ENCODE measurements around the gene XCL2. TPM values are rescaled to one million over a fixed set of nuclear protein-coding genes. Genes with fewer than 3 reads are reported as not detected.
"Not testable (repeated sequence)": the region's sequence is repeated elsewhere in the genome, so short reads cannot be mapped to it uniquely, and the experiment has no call there.

The XCL2 gene, protein sequence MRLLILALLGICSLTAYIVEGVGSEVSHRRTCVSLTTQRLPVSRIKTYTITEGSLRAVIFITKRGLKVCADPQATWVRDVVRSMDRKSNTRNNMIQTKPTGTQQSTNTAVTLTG
- total RNA-seq, result not detected in 2 replicates
- not detected for polyA plus RNA-seq (2012)

DNA sequence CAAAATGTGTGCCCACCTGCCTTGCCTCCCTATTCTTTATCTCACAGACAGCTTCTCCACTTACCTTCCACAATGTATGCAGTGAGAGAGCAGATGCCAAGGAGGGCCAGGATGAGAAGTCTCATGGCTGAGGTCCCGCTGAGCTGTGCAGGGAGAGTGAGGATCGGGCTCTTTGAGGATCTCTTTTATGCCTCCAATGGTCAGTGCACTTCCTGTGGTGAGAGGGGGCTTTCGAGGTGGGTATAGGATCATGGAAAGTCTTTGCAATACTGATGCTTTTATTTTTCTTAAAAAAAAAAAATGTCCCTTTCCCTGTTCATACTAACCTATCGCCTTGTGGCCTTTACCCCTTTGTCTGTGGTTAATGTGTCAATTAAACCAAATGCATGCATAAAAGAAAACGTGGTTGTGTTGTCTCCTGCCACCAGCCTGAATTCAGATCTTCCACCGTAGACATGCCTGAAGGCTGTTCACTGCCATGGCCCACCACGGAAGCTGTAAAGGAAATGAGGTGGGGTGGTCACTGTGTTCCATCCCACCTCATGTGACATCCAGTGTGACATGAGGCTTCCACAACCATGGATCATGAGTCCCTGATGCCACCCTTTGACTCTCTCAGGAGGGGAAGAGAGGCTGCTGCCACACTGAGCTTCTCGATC lies at the start of gene XCL2:
Gene XCL2, minus strand, starts transcription at position 158 of the 659 bp plus-strand sequence. Its CDS starts 33 bp downstream, at position 125.
- not testable (repeated sequence) for DNase-seq (ENCODE audit: low read depth)

DNA sequence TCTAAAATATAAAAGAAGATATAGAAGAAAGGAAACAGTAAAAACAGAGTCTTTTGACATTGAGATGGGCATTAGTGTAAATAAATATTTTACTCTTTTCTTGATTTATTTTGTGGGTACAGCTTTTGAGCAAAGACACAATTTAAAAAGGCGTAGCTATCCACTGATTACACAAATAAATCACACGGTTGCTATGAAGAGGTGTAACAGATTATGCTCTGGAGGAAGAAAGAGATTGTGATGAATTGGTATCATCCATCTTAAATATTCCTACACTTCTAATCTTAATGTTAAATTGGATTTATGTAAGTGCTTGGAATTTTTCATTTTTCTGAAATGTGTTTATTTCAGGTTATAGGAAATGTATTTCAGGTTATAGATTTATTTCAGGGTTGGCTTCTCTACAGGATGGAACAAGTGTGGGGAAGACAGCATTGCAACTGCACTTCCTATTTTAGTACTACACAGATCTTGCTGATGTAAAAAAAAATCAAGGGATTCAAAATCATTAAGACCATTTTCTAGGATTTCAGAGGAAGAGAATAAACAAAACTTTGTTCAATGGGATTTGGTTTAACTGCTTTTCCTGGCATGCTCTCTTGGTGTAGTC lies 47.9 kb upstream of the XCL2 start:
- no peak for DNase-seq (ENCODE audit: low read depth)

DNA sequence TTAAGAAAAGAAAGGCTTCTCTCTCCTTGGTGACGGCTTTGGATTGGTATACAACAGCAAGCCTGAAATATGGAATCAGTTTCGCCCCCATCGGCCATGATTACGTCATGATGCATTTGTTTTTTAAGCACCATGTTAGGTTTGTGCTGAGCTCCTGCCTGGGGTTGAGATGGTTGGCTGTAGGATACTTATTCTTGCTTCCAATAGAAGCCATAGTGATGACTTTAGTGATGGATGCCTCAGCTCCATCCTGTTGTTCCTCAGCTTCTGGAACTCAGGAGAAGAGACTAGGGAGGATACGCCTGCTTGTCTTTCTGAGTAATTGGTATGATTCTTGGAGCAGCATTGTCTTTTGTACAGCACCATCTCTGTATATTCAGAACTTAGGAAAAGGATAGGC lies 47.3 kb upstream of the XCL2 start:
- no peak for DNase-seq (ENCODE audit: low read depth)

DNA sequence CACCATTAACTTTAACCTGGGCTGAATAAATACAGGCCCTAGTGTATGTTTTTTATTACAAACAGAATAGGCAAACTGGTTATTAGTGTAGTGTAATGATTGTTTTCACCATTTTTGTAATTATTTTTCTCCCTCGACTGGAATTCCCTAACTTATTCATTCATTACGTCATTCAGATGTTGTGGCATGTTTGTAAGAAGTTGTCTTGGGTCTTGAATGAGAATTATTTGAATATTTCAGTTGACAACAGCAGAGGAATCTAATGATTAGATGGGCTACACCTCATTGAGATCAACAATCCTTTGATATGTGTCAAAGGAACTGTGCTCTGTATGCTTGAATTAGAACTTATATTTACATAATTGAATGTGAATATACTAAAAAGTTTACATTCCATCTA lies 45.4 kb upstream of the XCL2 start:
- DNase-seq (ENCODE audit: low read depth), result no peak

DNA sequence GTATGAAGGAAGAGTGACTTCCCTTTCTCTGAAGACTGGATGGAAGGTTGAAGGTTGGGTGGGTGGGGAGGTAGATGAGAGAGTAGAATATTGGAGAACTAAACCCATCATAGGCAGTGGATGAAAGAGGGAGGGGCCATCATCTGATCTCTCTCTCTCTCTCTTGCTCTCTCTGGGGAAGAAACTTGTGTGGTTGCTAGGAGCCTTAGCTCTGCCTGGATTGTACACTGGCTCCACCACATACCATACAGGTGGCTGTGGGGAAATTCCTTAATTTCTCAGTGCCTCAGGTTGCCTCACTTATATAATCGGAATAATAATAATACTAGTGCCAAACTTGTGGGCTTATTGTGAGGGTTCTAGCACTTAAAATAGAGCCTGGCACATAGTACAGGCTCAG lies 42.1 kb upstream of the XCL2 start:
- DNase-seq (ENCODE audit: low read depth), result no peak

DNA sequence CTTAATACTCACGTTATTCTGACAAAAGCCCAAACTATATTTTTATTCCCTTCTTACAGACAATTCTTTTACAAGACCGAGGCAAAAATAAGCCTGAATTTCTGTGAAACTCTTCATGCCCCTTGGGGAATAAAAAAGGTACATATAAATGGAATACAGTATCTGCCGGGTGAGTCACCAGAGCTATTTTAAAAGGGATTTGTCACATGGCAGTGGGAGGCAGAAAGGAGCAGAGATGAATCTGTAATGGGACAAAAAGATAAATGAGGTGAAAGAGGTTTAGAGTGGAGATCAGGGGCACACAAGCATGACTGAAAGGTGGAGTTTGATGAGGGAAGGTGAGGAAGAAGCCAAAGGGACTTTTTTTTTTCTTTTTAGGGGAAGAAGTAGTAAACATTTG lies 41.4 kb upstream of the XCL2 start:
- DNase-seq (ENCODE audit: low read depth), result peak; percentile 66

DNA sequence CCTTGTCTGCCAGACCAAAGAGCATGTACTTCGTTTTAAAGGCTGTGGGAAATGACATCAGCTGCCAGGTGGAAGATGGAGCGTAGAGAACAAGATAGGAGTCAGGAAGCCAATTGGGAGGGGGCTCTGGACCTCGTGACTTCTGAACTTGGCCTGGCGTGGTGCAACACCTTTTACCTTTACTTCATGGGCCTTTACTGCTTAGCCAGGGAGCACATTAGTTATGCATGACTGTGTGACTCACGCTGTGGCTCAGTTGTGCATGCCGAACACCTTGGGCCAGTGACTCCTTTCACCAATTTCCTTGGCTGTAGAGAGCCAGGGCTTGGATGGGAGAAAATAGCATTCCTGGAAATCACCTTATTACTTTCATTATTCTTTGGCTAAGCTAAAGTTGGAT lies 39.8 kb upstream of the XCL2 start:
- DNase-seq (ENCODE audit: low read depth), result no peak

DNA sequence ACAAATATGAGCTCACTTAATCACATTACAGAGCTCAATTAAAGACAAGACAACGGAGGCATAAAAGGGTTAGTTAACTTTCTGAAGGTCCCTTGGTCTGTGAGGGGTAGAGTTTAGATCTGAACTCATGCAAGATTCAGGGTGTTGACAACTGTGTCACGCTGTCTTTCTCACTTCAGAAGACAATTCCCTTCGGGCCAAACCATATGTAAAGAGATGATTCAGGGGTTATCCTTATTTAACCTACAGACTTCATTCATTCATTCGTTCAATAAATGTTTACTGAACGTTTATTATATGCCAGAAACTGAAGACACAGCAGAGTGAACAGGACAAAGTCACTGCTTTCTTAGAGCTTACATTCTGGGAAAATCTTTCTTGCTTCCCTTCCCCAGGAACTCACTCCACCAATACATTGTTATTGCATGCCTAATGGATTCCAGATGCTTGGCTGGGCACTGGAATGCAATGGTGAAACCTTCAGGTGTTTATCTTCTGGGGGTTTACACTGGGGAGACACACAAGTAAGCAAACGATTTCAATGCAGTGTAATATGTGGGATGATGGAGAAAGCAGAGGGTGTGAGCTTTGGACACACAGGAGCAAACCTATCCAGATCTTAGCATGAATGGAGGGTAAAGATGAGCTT lies 39.0 kb upstream of the XCL2 start:
- no peak for DNase-seq (ENCODE audit: low read depth)

DNA sequence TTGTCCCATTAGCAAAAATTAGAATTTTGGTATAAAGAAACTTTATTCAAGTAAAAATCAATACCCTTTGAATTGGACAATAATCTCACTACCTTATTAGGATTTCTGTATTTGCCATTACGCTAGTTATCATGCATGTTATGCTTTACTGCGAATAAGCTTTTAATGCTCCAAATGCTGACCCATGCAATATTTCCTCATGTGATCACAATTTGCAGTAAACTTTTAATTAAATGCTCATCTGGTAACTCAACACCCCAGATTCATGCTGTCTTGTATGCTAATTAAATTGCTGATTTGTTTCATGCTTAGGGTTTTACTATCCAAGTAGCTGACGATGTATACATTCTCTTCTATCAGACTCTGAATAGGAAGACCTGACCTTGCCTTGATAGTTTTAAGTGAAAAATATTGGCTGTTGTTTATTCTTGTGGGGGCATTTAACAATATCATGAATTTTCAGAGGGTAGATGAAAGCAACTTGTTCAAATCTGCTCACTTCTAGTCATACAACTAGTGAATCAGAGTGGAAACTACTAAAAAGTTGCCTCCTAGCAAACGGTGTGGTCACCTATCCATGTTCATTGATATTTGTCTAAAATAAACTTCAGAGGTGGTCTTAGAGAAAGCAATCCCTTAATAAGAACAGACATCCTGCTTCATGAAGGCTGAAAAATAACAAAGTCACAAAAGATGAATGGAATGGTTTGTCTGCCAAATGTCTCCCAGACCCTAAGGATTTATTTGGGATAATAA lies 38.2 kb upstream of the XCL2 start:
- DNase-seq (ENCODE audit: low read depth), result no peak

DNA sequence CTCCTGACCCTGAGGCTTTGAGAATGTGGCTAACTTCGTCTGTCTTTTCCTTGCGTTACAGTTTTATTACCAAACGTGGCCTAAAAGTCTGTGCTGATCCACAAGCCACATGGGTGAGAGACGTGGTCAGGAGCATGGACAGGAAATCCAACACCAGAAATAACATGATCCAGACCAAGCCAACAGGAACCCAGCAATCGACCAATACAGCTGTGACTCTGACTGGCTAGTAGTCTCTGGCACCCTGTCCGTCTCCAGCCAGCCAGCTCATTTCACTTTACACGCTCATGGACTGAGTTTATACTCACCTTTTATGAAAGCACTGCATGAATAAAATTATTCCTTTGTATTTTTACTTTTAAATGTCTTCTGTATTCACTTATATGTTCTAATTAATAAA lies 37.2 kb upstream of the XCL2 start:
- DNase-seq (ENCODE audit: low read depth), result not testable (repeated sequence)

DNA sequence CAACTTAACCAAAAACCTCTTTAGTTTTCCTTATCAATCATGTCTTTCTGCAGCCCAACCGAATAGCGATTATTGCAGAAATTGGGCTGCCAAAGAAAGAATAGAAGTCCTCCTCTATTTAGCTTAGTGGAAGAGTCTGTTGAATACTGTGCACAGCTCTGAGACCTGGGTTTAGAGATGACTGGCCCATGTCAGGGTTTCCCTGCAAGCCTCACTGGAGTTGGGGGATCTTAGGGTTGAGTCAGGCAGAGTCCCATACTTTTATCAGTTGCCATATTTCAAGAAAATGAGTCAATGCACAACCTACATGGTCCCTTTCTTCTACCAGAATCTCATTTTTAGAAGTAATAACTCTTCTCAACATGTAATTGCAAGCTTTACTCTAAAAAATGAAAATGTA lies 36.5 kb upstream of the XCL2 start:
- DNase-seq (ENCODE audit: low read depth), result not testable (repeated sequence)

DNA sequence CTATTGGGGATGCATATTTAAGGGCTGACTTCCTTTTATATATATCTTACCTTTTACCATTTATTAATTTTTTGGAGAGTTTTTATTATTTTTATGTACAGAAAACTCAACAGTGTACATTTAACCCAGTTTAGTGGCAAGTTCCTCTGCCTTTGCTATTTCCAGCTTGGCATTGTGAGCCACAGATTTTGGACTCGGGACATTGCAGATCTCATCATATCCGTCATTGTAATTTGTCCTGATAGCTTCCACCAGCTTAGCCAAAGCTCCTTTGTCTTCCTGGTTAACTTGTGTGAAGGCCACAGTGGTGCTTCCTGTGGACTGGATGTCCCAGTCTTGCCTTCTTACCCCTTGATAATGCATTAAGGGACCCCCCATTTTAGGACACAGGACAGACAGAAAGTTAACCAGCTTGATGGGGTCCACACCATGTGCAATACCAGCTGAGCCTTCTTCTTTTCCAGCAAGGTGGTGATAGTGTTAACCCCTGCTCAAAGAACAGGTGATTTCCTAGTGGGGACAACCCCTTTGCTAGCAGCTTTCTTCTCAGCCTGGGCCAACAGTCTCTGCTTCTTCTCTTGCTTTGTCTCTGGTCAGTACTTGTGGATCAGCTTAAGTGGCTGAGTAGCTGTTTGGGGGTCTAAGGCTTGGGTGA lies 34.9 kb upstream of the XCL2 start:
- not testable (repeated sequence) for DNase-seq (ENCODE audit: low read depth)

DNA sequence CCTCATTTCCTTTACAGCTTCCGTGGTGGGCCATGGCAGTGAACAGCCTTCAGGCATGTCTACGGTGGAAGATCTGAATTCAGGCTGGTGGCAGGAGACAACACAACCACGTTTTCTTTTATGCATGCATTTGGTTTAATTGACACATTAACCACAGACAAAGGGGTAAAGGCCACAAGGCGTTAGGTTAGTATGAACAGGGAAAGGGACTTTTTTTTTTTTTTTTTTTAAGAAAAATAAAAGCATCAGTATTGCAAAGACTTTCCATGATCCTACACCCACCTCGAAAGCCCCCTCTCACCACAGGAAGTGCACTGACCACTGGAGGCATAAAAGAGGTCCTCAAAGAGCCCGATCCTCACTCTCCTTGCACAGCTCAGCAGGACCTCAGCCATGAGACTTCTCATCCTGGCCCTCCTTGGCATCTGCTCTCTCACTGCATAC lies 32.5 kb upstream of the XCL2 start, which contains the start of gene XCL1:
Gene XCL1, plus strand, starts transcription at position 361 of the 444 bp plus-strand sequence. Its CDS starts 33 bp downstream, at position 394.
- not testable (repeated sequence) for DNase-seq (ENCODE audit: low read depth)

DNA sequence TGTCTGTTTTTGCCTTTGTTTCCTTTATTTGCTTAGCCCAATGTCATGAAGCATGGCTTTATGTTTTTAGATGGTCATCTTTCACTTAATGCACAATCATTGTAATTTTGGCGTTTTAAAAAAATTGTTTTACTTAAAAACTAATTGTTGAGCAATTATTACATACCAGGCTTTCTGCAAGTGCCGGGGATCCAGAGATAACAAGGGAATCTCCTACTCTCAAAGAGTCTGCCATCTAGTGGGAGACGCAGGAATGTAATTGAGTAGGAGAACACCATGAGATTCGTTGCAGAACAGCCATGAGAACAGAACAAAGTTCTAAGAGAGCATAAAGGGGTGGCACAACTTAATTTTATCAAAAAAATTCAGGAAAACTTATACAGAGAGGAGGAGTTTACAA lies 30.4 kb upstream of the XCL2 start:
- DNase-seq (ENCODE audit: low read depth), result peak; percentile 17

DNA sequence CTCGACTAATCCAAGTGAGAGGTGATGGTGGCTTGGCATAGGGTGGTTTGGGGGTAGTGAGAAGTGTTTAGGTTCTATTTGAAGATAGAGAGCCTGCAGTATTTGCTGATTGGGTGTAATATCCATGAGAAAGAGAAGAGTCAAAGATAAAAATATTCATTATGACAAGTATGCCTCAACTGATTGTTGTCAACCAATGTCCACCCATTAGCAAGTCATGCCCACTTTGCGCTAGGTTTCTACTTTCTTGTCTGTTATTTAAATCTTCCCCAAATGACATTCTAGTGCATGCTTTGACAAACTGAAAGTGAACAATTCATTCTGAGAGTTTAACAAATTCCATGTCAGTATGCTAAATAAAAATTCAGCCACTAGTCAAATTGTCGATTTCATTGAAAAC lies 28.8 kb upstream of the XCL2 start:
- no peak for DNase-seq (ENCODE audit: low read depth)

DNA sequence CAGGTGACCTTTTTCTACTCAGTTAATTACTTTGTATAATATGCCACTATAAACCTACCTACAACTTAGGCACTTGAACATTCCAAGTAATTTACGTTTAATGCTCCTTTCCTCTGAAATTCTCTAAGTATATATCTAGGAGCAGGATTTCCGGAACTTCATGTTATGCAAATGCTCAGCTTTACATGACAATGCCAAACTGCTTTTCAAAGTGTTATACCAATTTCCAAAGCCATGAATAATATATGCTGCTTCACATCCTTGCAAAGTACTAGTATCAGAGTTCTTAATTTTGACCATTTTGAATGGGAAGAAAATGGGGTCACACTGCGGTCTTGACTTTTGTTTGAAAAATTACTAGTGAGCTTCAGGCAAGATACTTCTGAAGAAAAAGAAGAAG lies 26.9 kb upstream of the XCL2 start:
- no peak for DNase-seq (ENCODE audit: low read depth)

DNA sequence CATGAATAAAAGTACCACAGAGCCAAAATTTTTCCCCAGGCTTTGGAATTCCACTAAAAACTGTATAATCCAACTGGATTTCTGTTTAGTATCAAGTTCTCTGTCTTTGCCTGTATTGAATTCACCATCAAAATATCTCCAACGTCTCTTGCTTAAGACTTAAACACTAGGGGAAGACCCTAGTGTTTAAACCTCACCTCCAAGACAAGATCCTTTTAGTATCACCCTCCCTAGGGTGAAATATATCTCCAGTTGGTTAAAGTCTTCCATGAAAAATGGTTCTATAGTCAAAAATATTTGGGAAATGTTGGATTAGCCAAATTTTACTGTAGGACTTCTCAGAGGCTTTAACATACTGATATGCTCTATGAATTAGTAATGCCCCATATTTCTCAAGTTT lies 24.5 kb upstream of the XCL2 start:
- no peak for DNase-seq (ENCODE audit: low read depth)

DNA sequence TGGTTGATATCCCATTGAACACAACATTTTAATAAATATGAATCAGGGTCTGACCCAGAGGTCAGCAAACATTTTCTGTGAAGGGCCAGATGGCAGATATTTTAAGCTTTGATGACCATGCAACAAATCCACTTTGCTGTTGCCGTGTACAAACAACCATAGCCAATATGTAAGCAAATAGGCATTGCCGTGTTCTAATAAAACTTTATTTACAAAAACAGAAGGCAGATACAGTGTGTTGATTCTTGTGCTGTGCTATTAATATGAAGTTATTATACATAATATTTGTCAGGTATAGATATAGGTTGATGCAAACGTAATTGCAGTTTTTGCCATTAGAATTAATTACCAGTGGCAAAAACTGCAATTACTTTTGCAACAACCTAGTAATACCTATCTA lies 23.8 kb upstream of the XCL2 start:
- DNase-seq (ENCODE audit: low read depth), result no peak

DNA sequence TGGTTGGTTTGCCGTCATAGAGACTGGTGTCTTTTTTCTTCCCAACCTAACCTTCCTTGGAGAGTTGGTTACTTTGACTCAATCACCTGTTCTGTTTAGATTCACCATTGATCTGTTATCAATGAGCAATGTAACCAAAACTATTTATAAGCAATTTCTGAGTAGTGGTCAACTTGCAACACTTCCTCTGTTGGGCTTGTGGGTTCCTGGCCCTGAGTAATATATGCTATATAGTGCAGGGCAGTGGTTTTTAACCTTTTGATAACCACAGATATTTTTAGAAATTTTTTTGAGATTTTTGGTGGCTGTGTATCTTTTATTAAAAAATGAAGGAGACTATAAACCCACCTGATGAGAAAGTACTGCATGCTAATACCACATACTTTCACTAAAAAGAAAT lies 23.2 kb upstream of the XCL2 start:
- DNase-seq (ENCODE audit: low read depth), result no peak

DNA sequence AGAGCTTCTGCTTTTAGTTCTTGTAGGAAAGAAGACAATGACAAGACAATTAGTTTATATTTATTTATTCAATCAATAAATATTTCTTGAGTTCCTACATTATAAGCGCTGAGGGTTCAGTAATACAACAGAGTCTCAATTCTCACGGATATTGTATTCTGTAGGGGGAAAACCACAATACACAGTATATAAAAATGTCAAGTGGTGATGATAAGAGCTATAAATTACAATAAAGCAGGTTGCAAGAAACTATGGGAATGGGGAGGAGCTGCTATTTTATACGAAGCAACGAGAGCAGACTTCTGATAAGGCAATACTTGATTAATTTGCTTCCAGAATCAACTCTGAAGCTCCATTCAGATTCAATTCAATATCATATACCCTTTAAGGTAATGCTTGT lies 22.0 kb upstream of the XCL2 start:
- no peak for DNase-seq (ENCODE audit: low read depth)

DNA sequence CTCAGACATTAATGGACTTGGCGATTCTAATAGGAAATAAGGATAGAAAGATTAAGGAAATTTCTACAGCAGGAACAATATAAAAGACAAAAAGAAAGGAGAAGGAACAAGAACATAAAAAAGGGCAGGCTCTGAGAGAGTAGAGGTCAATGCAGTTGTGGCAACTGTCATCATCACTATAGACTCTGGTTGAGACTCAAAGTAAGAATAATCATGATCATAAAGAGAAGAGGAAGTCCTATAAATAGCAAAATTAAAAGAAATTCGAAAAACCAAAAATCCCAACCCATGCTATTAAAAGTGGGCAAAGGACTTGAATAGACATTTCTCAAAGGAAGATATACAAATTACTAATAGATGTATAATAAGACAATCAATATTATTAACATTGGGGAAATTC lies 18.2 kb upstream of the XCL2 start:
- no peak for DNase-seq (ENCODE audit: low read depth)
